Astrocyte of the cerebellum (primary cell): ENCODE data around the gene DOCK6.

Source experiments
- DNase-seq: peaks from one replicate; pipeline ENCODE4 v3.0.0-alpha.2; 2011; ENCODE audit warnings: low read depth
- H3K4me3 ChIP-seq: 2 replicates; pipeline ENCODE4 v1.5.1; 2011; ENCODE audit warnings: mild to moderate bottlenecking, low read depth, low read length, moderate library complexity
- in situ Hi-C: cut with HindIII; loops from 2 replicates; pipeline ENCODE4 v1.10.0; 2017; ENCODE audit warnings: low sequenced_read_pairs
- TF ChIP-seq, protein P1 (sequence below): IDR thresholded peaks from 2 replicates; pipeline ENCODE4 v1.5.1; 2012; ENCODE audit warnings: low read length, low read depth, moderate library complexity, mild to moderate bottlenecking; ENCODE audit errors: missing control alignments

DOCK6 gene

DNA sequence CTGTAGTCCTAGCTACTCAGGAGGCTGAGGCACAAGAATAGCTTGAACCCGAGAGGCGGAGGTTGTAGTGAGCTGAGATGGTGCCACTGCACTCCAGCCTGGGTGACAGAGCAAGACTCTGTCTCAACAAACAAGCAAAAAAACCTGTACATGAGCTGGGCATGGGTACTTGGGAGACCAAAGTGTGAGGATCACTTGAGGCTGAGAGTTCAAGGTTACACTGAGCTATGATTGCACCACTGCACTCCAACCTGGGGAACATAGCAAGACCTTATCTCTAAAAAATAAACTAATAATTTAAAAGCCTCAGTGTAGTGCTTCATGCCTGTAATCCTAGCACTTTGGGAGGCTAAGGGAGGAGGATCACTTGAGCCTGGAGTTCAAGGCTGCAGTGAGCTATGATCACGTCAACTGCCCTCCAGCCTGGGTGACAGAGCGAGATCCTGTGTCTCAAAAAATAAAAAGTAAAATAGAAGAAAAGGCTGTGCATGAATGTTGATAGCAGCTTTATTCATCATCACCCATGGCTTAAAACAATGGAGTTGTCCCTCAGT lies 12.3 kb upstream of the DOCK6 start:
- TF ChIP-seq, protein P1, sequence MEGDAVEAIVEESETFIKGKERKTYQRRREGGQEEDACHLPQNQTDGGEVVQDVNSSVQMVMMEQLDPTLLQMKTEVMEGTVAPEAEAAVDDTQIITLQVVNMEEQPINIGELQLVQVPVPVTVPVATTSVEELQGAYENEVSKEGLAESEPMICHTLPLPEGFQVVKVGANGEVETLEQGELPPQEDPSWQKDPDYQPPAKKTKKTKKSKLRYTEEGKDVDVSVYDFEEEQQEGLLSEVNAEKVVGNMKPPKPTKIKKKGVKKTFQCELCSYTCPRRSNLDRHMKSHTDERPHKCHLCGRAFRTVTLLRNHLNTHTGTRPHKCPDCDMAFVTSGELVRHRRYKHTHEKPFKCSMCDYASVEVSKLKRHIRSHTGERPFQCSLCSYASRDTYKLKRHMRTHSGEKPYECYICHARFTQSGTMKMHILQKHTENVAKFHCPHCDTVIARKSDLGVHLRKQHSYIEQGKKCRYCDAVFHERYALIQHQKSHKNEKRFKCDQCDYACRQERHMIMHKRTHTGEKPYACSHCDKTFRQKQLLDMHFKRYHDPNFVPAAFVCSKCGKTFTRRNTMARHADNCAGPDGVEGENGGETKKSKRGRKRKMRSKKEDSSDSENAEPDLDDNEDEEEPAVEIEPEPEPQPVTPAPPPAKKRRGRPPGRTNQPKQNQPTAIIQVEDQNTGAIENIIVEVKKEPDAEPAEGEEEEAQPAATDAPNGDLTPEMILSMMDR, result no peak
- in situ Hi-C loops, result no loop called here
- no peak overlapping the region for H3K4me3 ChIP-seq
- DNase-seq, result no peak

DNA sequence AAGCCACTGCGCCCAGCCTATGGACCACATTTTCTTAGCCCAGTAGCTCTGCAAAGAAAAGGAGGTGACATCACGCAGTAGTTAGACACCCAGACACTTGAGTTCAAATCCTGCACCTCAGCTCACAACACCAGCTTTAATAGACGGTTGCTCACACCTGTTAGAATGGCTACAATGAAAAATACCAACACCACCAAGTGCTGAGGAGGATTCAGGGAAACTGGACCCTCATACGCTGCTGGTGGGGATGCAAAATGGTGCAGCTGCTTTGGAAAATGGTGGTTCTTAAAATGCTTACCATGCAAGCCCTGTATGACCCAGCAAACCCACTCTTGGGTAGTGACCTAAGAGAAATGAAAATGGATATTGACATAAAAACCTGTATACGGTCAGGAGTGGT lies 11.7 kb upstream of the DOCK6 start:
- DNase-seq, result no peak
- in situ Hi-C loops, result no loop called here
- no peak overlapping the region for H3K4me3 ChIP-seq
- TF ChIP-seq, protein P1, result no peak

DNA sequence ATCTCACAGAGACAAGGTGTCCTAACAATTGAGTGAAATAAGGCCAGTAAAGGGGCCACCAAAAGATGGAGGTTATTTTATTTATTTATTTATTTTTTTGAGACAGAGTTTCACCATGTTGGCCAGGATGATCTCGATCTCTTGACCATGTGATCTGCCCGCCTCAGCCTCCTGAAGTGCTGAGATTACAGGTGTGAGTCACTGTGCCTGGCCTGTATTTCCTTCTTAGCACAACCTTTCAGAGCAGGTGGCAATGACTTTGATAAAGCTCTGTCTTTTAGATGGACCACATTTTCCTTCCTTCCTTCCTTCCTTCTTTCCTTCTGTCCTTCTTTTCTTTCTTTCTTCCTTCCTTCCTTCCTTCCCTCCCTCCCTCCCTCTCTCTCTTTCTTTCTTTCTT lies 11.0 kb upstream of the DOCK6 start:
- H3K4me3 ChIP-seq, result no peak overlapping the region
- TF ChIP-seq, protein P1, result no peak
- in situ Hi-C loops, result no loop called here
- no peak for DNase-seq

DNA sequence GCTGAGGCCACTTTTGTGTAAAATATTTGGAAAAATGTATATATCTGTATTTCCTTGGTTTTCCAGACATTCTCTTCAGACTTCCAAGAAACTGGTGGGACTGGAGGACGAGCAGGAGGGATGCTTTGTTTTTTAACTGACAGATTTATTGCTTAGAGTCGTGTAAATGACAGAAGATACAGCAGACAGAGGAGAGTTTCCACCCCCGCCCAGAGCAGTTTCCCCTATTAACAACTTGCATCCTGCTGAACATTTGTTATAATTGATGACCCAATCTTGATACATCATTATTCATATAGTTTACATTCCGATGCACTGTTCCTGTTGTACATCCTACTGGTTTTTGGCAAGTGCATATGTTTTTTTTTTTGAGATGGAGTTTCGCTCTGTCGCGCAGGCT lies 7.1 kb upstream of the DOCK6 start:
- TF ChIP-seq, protein P1, result no peak
- no peak for DNase-seq
- no peak overlapping the region for H3K4me3 ChIP-seq
- in situ Hi-C loops, result no loop called here

DNA sequence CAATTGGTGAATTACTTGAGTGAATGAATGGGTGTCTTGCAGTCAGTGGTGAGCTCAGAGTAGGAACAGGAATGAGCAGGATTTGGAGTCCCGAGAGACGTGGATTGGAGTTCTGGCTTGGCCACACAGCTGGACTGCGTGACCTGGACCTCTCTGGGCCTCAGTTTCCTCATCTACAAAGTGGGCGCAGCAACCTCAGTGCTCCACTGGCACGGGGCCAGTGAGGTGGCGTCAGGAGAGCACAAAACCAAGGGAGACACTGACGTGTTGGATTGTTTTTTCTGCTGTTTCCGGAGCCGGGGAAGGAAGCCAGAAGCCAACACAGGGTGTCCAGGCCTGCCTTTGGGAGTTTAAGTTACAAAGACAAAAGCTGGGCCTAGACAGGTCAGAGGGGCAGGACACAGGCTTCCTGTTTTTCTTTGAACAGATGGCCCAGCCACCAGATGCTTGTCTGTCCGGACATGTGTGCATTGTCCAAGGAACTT lies 6.5 kb upstream of the DOCK6 start:
- H3K4me3 ChIP-seq, result no peak overlapping the region
- in situ Hi-C loops, result no loop called here
- TF ChIP-seq, protein P1, result no peak
- no peak for DNase-seq

DNA sequence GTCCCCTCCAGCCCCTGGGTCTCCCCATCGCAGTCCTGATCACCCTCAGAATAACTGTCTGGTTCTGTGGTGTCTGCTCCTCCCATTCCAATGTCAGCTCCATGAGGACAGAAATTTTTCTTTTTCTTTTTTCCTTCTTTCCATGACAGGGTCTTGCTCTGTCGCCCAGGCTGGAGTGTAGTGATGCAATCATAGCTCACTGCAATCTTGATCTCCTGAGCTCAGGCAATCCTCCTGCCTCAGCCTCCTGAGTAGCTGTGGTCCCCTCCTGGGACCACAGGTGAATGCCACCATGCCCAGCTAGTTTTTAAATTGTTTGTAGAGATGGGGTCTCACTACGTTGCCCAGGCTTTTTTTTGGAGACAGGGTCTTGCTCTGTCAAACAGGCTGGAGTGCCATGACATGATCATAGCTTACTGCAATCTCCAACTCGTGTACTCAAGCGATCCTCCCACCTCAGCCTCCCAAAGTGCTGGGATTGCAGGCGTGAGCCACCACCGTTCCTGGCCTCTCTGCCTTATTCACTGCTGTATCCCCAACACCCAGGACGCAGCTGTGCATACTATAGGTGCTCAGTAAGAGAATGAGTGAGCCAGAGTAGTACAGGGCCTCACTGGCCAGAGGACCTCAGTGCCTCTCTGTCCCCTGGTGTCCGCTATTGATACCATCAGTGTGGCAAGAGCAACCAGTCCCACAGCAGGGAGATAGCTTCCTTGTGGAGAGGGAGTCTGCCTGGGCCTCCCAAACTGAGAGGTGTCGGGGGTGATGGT lies 5.2 kb upstream of the DOCK6 start:
- no peak for DNase-seq
- in situ Hi-C loops, result no loop called here
- H3K4me3 ChIP-seq, result no peak overlapping the region
- TF ChIP-seq, protein P1, result no peak
